ENCODE data around the gene RXRA.

RXRA gene

DNA sequence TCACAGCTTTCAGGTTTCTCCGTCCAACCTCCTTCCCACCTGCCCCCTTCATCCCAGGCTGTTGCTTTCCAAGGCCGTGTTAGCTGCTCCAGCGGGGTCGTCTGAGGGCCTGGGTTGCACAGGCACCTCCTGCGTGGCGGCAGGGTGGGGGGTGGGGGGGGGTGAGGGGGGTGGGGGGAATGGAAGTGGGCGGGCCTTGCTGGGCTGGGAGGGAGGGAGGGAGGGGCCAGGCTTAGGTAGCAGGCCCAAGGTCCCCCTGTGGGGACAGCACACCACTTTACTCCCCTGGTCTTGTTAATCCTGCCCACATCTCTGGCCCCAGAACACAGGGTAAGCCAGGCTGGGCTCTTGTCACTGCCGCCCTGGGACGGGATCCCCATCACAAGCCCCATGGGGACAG is 99.1 kb downstream of the RXRA start:
- no peaks in the 10 kb centered on the region for H3K4me1 ChIP-seq (ENCODE audit: control insufficient read depth, insufficient read depth, low read length)
- peaks cover 0 to 52% of the 10 kb centered on the region in 2 experiments; a peak in 1 of 3 replicates for H3K36me3 ChIP-seq (ENCODE audit: control insufficient read depth in 2 of 2, insufficient read depth in 1 of 2, low read length in 2 of 2)
- TF ChIP-seq ZSCAN16 (tag by site-specific recombination; IDR thresholded peaks at IDR 0.05), result no peak
- H3K9me3 ChIP-seq (ENCODE audit: control insufficient read depth, insufficient read depth, low read depth, low read length), result no peaks in the 10 kb centered on the region
- no peak overlapping the region for H3K4me3 ChIP-seq (ENCODE audit: low read depth, low read length)
- H3K27ac ChIP-seq (ENCODE audit: extremely low read depth, low read depth, low read length), result no peak overlapping the region
- POLR2A ChIA-PET, result interaction anchor here (0.6 kb wide), 1 partner anchor 222 kb away, joined by 3 read pairs; no protein-coding TSS in a partner anchor
- CTCF ChIA-PET, result no interaction called here

DNA sequence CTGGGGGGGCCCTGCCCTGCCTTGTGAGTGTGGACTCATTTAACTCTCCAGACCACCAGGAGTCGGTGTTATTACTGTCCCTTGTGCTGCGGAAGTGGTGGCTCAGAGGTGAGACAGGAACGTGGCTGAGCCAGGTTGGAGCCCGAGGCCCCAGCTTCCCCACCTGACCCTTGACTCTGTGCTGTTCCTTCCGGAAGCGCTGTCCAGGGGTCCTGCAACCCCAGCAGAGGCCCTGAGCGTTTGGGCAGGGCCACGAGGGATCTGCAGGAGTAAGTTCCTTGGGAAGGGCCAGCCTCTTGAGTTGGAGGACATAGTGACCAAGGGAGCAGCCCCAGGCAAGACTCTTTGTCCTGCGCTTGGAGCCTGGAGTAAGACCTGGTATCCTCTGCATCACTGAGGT is 99.6 kb downstream of the RXRA start:
- Histone ChIP-seq H3K4me1 (ENCODE audit: control insufficient read depth, insufficient read depth, low read length) (no peaks in the 10 kb centered on the region), H3K36me3 (ENCODE audit: control insufficient read depth in 2 of 2, insufficient read depth in 1 of 2, low read length in 2 of 2) (peaks cover 0 to 48% of the 10 kb centered on the region in 2 experiments; a peak in 1 of 3 replicates), H3K9me3 (ENCODE audit: control insufficient read depth, insufficient read depth, low read depth, low read length) (no peaks in the 10 kb centered on the region), H3K27ac (ENCODE audit: extremely low read depth, low read depth, low read length) (no peak overlapping the region), H3K4me3 (ENCODE audit: low read depth, low read length) (no peak overlapping the region)
- no peak for TF ChIP-seq ZNF530 (tag by site-specific recombination; IDR thresholded peaks at IDR 0.05; ENCODE audit: low read depth)
- peak; percentile 49; the same call in 1 of the 2 replicates for TF ChIP-seq GLIS1 (tag by site-specific recombination; IDR thresholded peaks at IDR 0.05)
- ChIA-PET POLR2A (no interaction called here), CTCF (no interaction called here)

DNA sequence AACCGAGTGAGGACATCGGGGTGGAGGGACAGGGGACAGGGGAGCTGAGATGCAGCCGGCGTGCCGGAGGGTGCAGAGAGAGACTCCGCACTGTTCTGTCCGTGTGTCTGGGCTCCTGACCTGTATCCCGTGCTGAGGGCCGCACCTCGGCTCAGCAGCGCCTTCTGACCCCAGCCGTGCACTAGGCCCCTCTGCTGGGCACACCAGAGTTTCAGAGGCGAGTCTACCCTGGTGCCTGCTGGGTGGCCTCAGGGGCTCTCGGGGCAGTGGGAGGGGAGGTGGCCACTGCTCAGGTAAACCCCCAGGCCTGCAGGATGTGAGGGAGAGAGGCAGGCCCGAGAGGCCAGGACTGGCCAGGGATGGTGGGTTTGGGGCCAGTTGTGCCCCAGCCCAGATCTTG is 100.2 kb downstream of the RXRA start:
- ChIA-PET CTCF (no interaction called here), POLR2A (no interaction called here)
- Histone ChIP-seq H3K4me1 (ENCODE audit: control insufficient read depth, insufficient read depth, low read length) (no peaks in the 10 kb centered on the region), H3K9me3 (ENCODE audit: control insufficient read depth, insufficient read depth, low read depth, low read length) (no peaks in the 10 kb centered on the region), H3K36me3 (ENCODE audit: control insufficient read depth in 2 of 2, insufficient read depth in 1 of 2, low read length in 2 of 2) (peaks cover 0 to 42% of the 10 kb centered on the region in 2 experiments; a peak in 1 of 3 replicates), H3K4me3 (ENCODE audit: low read depth, low read length) (no peak overlapping the region), H3K27ac (ENCODE audit: extremely low read depth, low read depth, low read length) (no peak overlapping the region)
- TF ChIP-seq ZNF121 (tag by site-specific recombination; IDR thresholded peaks at IDR 0.05) (no peak), ZNF302 (tag by site-specific recombination; IDR thresholded peaks at IDR 0.05; ENCODE audit: low read depth) (no peak), ZIC2 (tag by site-specific recombination; IDR thresholded peaks at IDR 0.05) (peak; percentile 13; the same call in 1 of the 2 replicates)

DNA sequence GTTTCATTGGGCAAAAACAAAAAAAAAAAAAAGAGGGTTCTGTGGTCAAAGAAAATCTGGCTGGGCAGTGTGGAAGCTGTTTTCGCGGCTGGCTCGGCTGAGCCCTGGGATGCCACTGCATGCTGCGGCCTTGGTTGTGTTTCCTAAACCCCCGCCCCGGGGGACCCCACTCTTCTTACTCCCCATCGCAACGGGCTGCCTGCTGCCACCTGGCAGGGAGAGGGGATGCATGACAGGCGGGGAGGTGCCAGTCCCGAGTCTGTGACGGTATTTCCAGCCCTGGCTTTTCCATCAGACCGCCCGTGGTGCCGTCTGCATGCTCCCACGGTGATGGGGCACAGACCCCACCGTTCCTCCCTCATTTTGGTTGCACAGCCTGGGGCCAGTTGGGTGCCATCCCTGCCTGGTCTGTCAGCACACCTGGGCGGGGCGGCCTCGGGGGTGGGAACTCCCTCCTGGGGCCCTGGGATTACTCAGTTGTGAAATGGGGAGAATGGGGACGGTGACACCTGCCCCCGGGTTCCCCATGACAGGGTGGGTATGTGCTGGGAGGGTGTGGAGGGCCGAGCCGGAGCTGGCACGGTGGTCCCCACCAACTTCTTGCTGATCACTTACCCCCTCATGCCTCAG is 101.0 kb downstream of the RXRA start:
- POLR2A ChIA-PET, result no interaction called here
- TF ChIP-seq ZNF311 (tag by site-specific recombination; IDR thresholded peaks at IDR 0.05; ENCODE audit: borderline replicate concordance) (no peak), ZNF707 (tag by site-specific recombination; IDR thresholded peaks at IDR 0.05) (no peak), ZNF514 (tag by site-specific recombination; IDR thresholded peaks at IDR 0.05) (no peak), ZNF221 (tag by site-specific recombination; IDR thresholded peaks at IDR 0.05; ENCODE audit: borderline replicate concordance) (no peak), ZNF660 (tag by site-specific recombination; IDR thresholded peaks at IDR 0.05) (no peak), ZNF585B (tag by site-specific recombination; IDR thresholded peaks at IDR 0.05) (no peak)
- TF ChIP-seq, protein P1, sequence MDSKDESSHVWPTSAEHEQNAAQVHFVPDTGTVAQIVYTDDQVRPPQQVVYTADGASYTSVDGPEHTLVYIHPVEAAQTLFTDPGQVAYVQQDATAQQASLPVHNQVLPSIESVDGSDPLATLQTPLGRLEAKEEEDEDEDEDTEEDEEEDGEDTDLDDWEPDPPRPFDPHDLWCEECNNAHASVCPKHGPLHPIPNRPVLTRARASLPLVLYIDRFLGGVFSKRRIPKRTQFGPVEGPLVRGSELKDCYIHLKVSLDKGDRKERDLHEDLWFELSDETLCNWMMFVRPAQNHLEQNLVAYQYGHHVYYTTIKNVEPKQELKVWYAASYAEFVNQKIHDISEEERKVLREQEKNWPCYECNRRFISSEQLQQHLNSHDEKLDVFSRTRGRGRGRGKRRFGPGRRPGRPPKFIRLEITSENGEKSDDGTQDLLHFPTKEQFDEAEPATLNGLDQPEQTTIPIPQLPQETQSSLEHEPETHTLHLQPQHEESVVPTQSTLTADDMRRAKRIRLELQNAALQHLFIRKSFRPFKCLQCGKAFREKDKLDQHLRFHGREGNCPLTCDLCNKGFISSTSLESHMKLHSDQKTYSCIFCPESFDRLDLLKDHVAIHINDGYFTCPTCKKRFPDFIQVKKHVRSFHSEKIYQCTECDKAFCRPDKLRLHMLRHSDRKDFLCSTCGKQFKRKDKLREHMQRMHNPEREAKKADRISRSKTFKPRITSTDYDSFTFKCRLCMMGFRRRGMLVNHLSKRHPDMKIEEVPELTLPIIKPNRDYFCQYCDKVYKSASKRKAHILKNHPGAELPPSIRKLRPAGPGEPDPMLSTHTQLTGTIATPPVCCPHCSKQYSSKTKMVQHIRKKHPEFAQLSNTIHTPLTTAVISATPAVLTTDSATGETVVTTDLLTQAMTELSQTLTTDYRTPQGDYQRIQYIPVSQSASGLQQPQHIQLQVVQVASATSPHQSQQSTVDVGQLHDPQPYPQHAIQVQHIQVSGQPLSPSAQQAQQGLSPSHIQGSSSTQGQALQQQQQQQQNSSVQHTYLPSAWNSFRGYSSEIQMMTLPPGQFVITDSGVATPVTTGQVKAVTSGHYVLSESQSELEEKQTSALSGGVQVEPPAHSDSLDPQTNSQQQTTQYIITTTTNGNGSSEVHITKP (tag by site-specific recombination; IDR thresholded peaks at IDR 0.05), result no peak
- TF ChIP-seq, protein P2, sequence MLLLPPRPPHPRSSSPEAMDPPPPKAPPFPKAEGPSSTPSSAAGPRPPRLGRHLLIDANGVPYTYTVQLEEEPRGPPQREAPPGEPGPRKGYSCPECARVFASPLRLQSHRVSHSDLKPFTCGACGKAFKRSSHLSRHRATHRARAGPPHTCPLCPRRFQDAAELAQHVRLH (tag by site-specific recombination; IDR thresholded peaks at IDR 0.05), result no peak
- no peaks in the 10 kb centered on the region for H3K9me3 ChIP-seq (ENCODE audit: control insufficient read depth, insufficient read depth, low read depth, low read length)
- no peak overlapping the region for H3K27ac ChIP-seq (ENCODE audit: extremely low read depth, low read depth, low read length)
- no peak overlapping the region for H3K4me3 ChIP-seq (ENCODE audit: low read depth, low read length)
- CTCF ChIA-PET, result interaction anchor here (0.5 kb wide), 2 partner anchors 26 to 430 kb away, joined by 3 read pairs; no protein-coding TSS in a partner anchor
- H3K36me3 ChIP-seq (ENCODE audit: control insufficient read depth in 2 of 2, insufficient read depth in 1 of 2, low read length in 2 of 2), result peaks cover 0 to 37% of the 10 kb centered on the region in 2 experiments; a peak in 1 of 3 replicates
- H3K4me1 ChIP-seq (ENCODE audit: control insufficient read depth, insufficient read depth, low read length), result no peaks in the 10 kb centered on the region

Data from HEK293 (cell line).